ENCODE measurements around the gene ARHGAP6.

Gene ARHGAP6

DNA sequence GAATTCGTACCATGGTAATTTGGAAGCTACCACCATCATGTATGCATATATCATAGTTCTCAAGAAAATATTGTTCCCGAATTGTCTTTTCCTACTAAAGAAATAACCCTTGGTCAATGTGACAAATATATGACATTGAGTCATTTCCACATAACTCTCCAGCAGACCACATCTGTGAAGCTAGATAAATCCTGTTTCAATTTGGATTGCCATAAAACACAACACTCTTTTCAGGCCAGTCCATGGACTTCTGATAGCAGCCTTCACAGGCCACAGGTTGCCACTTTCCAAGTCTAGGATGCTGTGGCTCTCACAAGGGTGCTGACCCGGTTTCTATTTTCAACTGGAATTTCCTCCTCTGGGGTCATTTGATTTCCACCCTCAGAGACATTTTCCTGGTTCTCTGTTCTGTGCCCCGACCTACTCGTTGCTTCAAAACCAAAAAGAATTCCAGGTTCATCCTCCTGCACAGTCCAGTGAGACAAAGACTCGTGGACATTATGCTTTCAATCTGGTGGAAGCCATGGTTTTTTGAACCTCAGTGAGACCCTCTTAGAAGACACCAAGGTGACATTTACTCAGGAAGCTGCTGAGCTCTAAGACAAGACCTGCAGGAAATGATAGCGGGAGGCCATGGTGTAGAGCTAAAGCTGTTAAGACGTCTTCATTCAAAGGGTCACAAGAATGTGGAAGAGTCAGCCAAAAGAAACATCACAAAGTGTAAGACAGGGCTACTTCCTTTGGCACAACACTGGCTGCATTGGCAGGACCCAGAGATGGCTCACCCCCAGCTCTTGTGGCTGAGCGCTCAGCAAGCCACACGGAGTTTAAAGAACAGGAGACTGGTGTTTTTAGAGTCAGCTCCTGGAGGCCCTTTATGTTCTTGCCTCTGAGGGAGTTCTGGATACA is 252.8 kb downstream of the ARHGAP6 start:
- TF ChIP-seq CTCF (IDR thresholded peaks at IDR 0.05; ENCODE audit: low read depth, low read length), result no peak
- DNase-seq (ENCODE audit: extremely low read depth, low read depth), result no peak

- TF ChIP-seq CTCF (IDR thresholded peaks at IDR 0.05; ENCODE audit: low read depth, low read length), result no peak
Observed at GRCh38 chrX:11409957-11410356, 255.8 kb downstream of the ARHGAP6 start.

DNA sequence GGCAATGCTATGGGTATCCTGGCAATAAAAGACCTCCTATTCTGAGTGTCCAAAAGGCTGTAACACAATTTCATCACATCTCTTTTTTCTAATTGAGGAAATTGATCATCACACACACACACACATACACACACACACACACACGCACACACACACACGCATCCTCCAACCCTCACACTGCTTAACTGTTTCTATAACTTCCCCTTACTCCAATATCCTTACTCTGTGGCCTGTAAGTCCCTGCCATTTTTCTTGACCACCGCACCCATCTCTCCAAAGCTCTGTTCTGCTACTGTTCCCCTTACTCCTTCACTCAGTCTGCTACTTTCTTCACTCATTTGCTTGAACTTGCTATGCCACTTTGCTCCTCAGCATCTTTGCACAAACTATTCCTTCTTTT is 256.9 kb downstream of the ARHGAP6 start:
- no peak for TF ChIP-seq CTCF (IDR thresholded peaks at IDR 0.05; ENCODE audit: low read depth, low read length)
- DNase-seq (ENCODE audit: extremely low read depth, low read depth), result no peak

More at GRCh38 chrX:11409957-11410356, 255.8 kb downstream of the ARHGAP6 start:
- DNase-seq (ENCODE audit: extremely low read depth, low read depth), result no peak

DNA sequence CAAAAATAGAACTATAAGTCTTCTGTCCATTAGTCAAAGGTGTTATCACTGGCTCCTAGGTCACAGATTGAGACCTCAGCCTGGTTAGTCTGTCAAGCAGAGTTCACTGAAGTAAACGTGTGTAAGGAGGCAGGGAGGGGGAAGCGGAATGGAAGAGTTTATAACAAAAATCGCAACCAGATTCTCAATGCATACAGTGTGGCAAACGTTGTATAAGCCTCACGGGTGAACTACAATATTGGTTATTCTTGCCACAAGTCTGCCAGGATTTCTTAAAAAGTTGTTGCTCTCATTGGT is 257.7 kb downstream of the ARHGAP6 start:
- TF ChIP-seq CTCF (IDR thresholded peaks at IDR 0.05; ENCODE audit: low read depth, low read length), result no peak
- DNase-seq (ENCODE audit: extremely low read depth, low read depth), result no peak

- DNase-seq (ENCODE audit: extremely low read depth, low read depth), result no peak
- no peak for TF ChIP-seq CTCF (IDR thresholded peaks at IDR 0.05; ENCODE audit: low read depth, low read length)
Observed at GRCh38 chrX:11407331-11408108, 258.2 kb downstream of the ARHGAP6 start.

- DNase-seq (ENCODE audit: extremely low read depth, low read depth), result no peak
- no peak for TF ChIP-seq CTCF (IDR thresholded peaks at IDR 0.05; ENCODE audit: low read depth, low read length)
Observed at GRCh38 chrX:11406109-11406765, 259.5 kb downstream of the ARHGAP6 start.

DNA sequence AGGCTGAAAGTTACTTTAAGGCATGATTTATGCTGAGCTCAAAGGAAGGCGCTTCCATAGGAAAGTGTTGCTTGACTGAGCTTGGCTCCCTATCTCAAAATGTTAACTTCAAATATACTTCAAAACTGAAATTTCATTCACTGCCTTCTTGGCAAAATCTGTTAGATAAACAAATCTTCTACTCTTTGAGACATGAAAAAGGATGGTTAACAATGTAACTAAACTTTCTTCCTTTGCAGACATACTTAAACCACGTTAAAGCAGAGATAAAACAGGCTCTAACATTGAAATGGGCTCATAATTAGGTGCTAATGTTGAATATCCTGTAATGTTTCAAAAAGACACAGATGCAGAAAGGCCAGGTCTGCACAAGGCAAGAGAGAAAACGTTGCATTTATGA is 262.1 kb downstream of the ARHGAP6 start:
- no peak for TF ChIP-seq CTCF (IDR thresholded peaks at IDR 0.05; ENCODE audit: low read depth, low read length)
- DNase-seq (ENCODE audit: extremely low read depth, low read depth), result no peak
